T-cell (primary cell): ENCODE data around the gene MMS19. TPM values are rescaled to one million over a fixed set of nuclear protein-coding genes. Genes with fewer than 3 reads are reported as not detected.

ENCODE experiments used
- ATAC-seq, 4 experiments: fragments of 200-7000 bp in 3 of 4; fragments of 150-1000 bp in 1 of 4; cut with Tn5 transposase; replicated peaks in 1 of 4; 1 replicate in 3 of 4; 2 replicates in 1 of 4; pipeline ENCODE4 v1.10.0; 2021; ENCODE audit warnings: moderate library complexity in 3 of 4, mild to moderate bottlenecking in 2 of 4, moderate number of reproducible peaks in 1 of 4
- CTCF ChIA-PET, 2 donors: fragments of 300-600 bp; sonication (Branson Sonifier 250); formaldehyde crosslinking; loops; one replicate each; lab custom pipeline; 2022; ENCODE audit warnings: antibody characterized with exemption in 2 of 2; lab: Charles Lee
- POLR2A ChIA-PET, 2 donors: fragments of 300-600 bp; sonication (Branson Sonifier 250); formaldehyde crosslinking; loops; one replicate each; lab custom pipeline; 2022; ENCODE audit warnings: antibody characterized with exemption in 2 of 2; lab: Charles Lee
- DNase-seq, 35 experiments: peaks; one replicate each; pipeline versions ENCODE4 v3.0.0 to v3.0.0-alpha.2; 2013 to 2023
- H3K27ac ChIP-seq: one replicate; pipeline ENCODE4 v1.5.1; 2013; ENCODE audit warnings: low read length
- H3K27me3 ChIP-seq, 2 experiments: replicated peaks in 1 of 2; 1 replicate in 1 of 2; 2 replicates in 1 of 2; pipeline versions ENCODE4 v1.6.1 to v1.7.0; 2013; ENCODE audit warnings: low read length in 1 of 2, mixed read lengths in 1 of 2; ENCODE audit not compliant: control insufficient read depth in 2 of 2, insufficient read depth in 2 of 2; ENCODE audit errors: extremely low read depth in 1 of 2
- H3K36me3 ChIP-seq, 2 donors: 1 replicate in 1 of 2; 2 replicates in 1 of 2; pipeline versions ENCODE4 v1.6.1 to v1.7.0; 2013; ENCODE audit warnings: low read length in 1 of 2; ENCODE audit not compliant: control insufficient read depth in 2 of 2, insufficient read depth in 1 of 2; ENCODE audit errors: extremely low read depth in 1 of 2
- H3K4me1 ChIP-seq, 2 experiments: 1 replicate in 1 of 2; 2 replicates in 1 of 2; pipeline versions ENCODE4 v1.6.1 to v1.7.0; 2013; ENCODE audit warnings: low read length in 2 of 2, mixed read lengths in 1 of 2; ENCODE audit not compliant: insufficient read depth in 2 of 2, control insufficient read depth in 1 of 2; ENCODE audit errors: extremely low read depth in 1 of 2
- H3K4me3 ChIP-seq, 2 donors: 1 replicate in 1 of 2; 2 replicates in 1 of 2; pipeline versions ENCODE4 v1.5.1 to v1.7.0; 2013; ENCODE audit warnings: mild to moderate bottlenecking in 2 of 2, low read length in 1 of 2, moderate library complexity in 1 of 2; ENCODE audit not compliant: control insufficient read depth in 1 of 2; ENCODE audit errors: extremely low read depth in 1 of 2
- H3K9me3 ChIP-seq: 2 replicates; pipeline ENCODE4 v1.7.0; 2013
- H3K27ac Mint-ChIP-seq, 2 donors: one replicate each; pipeline ENCODE4 v1.8.0; 2020 to 2021; ENCODE audit warnings: mild to moderate bottlenecking in 2 of 2, mixed read lengths in 2 of 2
- H3K27me3 Mint-ChIP-seq, 2 donors: one replicate each; pipeline ENCODE4 v1.8.0; 2021 to 2022; ENCODE audit warnings: mixed read lengths in 2 of 2
- H3K36me3 Mint-ChIP-seq: one replicate; pipeline ENCODE4 v1.8.0; 2021; ENCODE audit warnings: mixed read lengths
- H3K4me1 Mint-ChIP-seq, 3 donors: one replicate each; pipeline ENCODE4 v1.8.0; 2020 to 2022; ENCODE audit warnings: mixed read lengths in 3 of 3, mild to moderate bottlenecking in 1 of 3
- H3K4me3 Mint-ChIP-seq, 3 donors: one replicate each; pipeline ENCODE4 v1.8.0; 2020 to 2022; ENCODE audit warnings: mild to moderate bottlenecking in 3 of 3, mixed read lengths in 3 of 3, moderate library complexity in 3 of 3
- H3K9me3 Mint-ChIP-seq, 3 donors: one replicate each; pipeline ENCODE4 v1.8.0; 2020 to 2022; ENCODE audit warnings: mixed read lengths in 3 of 3
- WGBS: methylation state at CpG from one replicate; pipeline ENCODE4 v1.1.5; 2013; ENCODE audit warnings: missing lambda C conversion rate; ENCODE audit not compliant: insufficient coverage; 5-methylcytosine and 5-hydroxymethylcytosine counted together
- total RNA-seq, 35 experiments: library from RNA in 6 of 35; stranded (reverse) in 6 of 35; fragments of 120-200 nt in 1 of 35; gene quantifications; one replicate each; pipeline versions ENCODE4 v1.2.1 to v1.2.4 and lab custom pipeline; 2013 to 2026

MMS19 gene
- total RNA-seq, 5 donors from 2014 or later (not counting 1 experiment from before 2014, with no cell fraction given), result 73.8 to 106 (median 93.7) TPM

- H3K4me3 ChIP-seq, result peak overlapping the region; percentile 73 to 93
- Mint-ChIP-seq H3K9me3 (no peaks in the 10 kb centered on the region), H3K27ac (peak overlapping the region in 1 of 2 donors; percentile 28), H3K27me3 (peaks cover 22 to 31% of the 10 kb centered on the region in 2 donors), H3K36me3 (peaks cover 2% of the 10 kb centered on the region), H3K4me1 (peaks cover 44 to 50% (median 49%) of the 10 kb centered on the region in 3 donors), H3K4me3 (peak overlapping the region; percentile 61 to 96 (median 69))
- H3K9me3 ChIP-seq, result no peaks in the 10 kb centered on the region
- 14% methylated on average over 40 of the region's 41 CpGs for WGBS
- CTCF ChIA-PET, result interaction anchor here in 1 of 2 donors (0.5 kb wide), 1 partner anchor 215 kb away, joined by 3 read pairs; no protein-coding TSS in a partner anchor
- H3K36me3 ChIP-seq, result no peaks in the 10 kb centered on the region
- no peak overlapping the region for H3K27ac ChIP-seq
- POLR2A ChIA-PET, result interaction anchor here in 1 of 2 donors (0.6 kb wide), 1 partner anchor 166 kb away, joined by 4 read pairs; no protein-coding TSS in a partner anchor
- H3K4me1 ChIP-seq, result peaks cover 15 to 34% of the 10 kb centered on the region in 2 experiments
- DNase-seq (peak in 9 of 35 experiments; percentile 2 to 27 (median 11)), ATAC-seq (no peak)
- H3K27me3 ChIP-seq, result peaks cover 0 to 33% of the 10 kb centered on the region in 2 experiments
Measured at GRCh38 chr10:97499561-97500296, 1.5 kb upstream of the MMS19 start.

- peak in 3 of 4 experiments; percentile 1 to 2 (median 2) for ATAC-seq
- POLR2A ChIA-PET, result interaction anchor here in 1 of 2 donors (0.6 kb wide), 1 partner anchor 166 kb away, joined by 4 read pairs; no protein-coding TSS in a partner anchor
Measured at GRCh38 chr10:97498841-97499560, 779 bp upstream of the MMS19 start, which contains the start of gene UBTD1. Gene UBTD1 (plus strand): TSS chr10:97498924. CDS start chr10:97499204, 280 bp downstream.

GRCh38 chr10:97497572-97498075, 598 bp downstream of the MMS19 start:
- peaks cover 16 to 24% of the 10 kb centered on the region in 2 donors for H3K27me3 Mint-ChIP-seq
- peak in 3 of 4 experiments; percentile 9 to 15 (median 14) for ATAC-seq
- no peaks in the 10 kb centered on the region for H3K9me3 Mint-ChIP-seq
- WGBS, result 1% methylated on average over 16 of the region's 22 CpGs
- peaks cover 8% of the 10 kb centered on the region for H3K36me3 Mint-ChIP-seq
- H3K9me3 ChIP-seq, result no peaks in the 10 kb centered on the region
- H3K4me3 ChIP-seq, result peak overlapping the region; percentile 84 to 93
- DNase-seq, result peak; percentile 15 to 75 (median 45)
- peak overlapping the region; percentile 96 to 98 for H3K27ac Mint-ChIP-seq
- POLR2A ChIA-PET, result interaction anchor here in 1 of 2 donors (0.6 kb wide), 1 partner anchor 18 kb away, joined by 3 read pairs; no protein-coding TSS in a partner anchor
- peak overlapping the region; percentile 96 to 99 (median 97) for H3K4me3 Mint-ChIP-seq
- peaks cover 21 to 35% of the 10 kb centered on the region in 2 experiments for H3K4me1 ChIP-seq
- CTCF ChIA-PET, result interaction anchor here in 1 of 2 donors (0.6 kb wide), 1 partner anchor 637 kb away, joined by 3 read pairs; the partner anchor contains the start of gene R3HCC1L
- H3K27ac ChIP-seq, result peak overlapping the region; percentile 80
- peaks cover 0 to 5% of the 10 kb centered on the region in 2 donors for H3K36me3 ChIP-seq
- peaks cover 0 to 22% of the 10 kb centered on the region in 2 experiments for H3K27me3 ChIP-seq
- peaks cover 58 to 63% (median 58%) of the 10 kb centered on the region in 3 donors for H3K4me1 Mint-ChIP-seq

More at GRCh38 chr10:97498841-97499560, 779 bp upstream of the MMS19 start, which contains the start of gene UBTD1:
- Histone ChIP-seq H3K27me3 (peaks cover 0 to 33% of the 10 kb centered on the region in 2 experiments), H3K4me1 (peaks cover 21 to 35% of the 10 kb centered on the region in 2 experiments), H3K27ac (peak within 1 kb of the TSS; percentile 80), H3K4me3 (peak within 1 kb of the TSS; percentile 84 to 93), H3K36me3 (no peaks in the 10 kb centered on the region), H3K9me3 (no peaks in the 10 kb centered on the region)
- CTCF ChIA-PET, result no interaction called here
- peak in 19 of 35 experiments; percentile 2 to 51 (median 20) for DNase-seq
- Mint-ChIP-seq H3K27ac (peak within 1 kb of the TSS; percentile 96 to 98), H3K27me3 (peaks cover 22 to 31% of the 10 kb centered on the region in 2 donors), H3K4me3 (peak within 1 kb of the TSS; percentile 96 to 99 (median 97)), H3K9me3 (no peaks in the 10 kb centered on the region), H3K4me1 (peaks cover 52 to 57% (median 56%) of the 10 kb centered on the region in 3 donors), H3K36me3 (peaks cover 5% of the 10 kb centered on the region)
- under 1% methylated on average over 64 of the region's 66 CpGs for WGBS

GRCh38 chr10:97494863-97495506, 3.2 kb downstream of the MMS19 start:
- peak in 1 of 4 experiments; percentile 12 for ATAC-seq
- peak in 22 of 35 experiments; percentile 6 to 64 (median 20) for DNase-seq
- 28% methylated on average over 6 of the region's 7 CpGs for whole genome bisulfite sequencing
- Histone ChIP-seq H3K9me3 (no peaks in the 10 kb centered on the region), H3K4me1 (peaks cover 21 to 43% of the 10 kb centered on the region in 2 experiments), H3K36me3 (peaks cover 0 to 8% of the 10 kb centered on the region in 2 donors), H3K4me3 (no peak overlapping the region), H3K27ac (peak overlapping the region; percentile 57), H3K27me3 (peaks cover 0 to 10% of the 10 kb centered on the region in 2 experiments)
- Mint-ChIP-seq H3K36me3 (peaks cover 8% of the 10 kb centered on the region), H3K4me1 (peaks cover 56 to 63% (median 63%) of the 10 kb centered on the region in 3 donors), H3K9me3 (no peaks in the 10 kb centered on the region), H3K4me3 (peak overlapping the region; percentile 39 to 96 (median 62)), H3K27ac (peak overlapping the region; percentile 85 to 88), H3K27me3 (peaks cover 0 to 5% of the 10 kb centered on the region in 2 donors)
- ChIA-PET POLR2A (interaction anchor here in 1 of 2 donors (0.5 to 1.1 kb wide), 3 partner anchors 28 to 137 kb away, joined by 3 to 5 read pairs (median 4); no protein-coding TSS in a partner anchor), CTCF (interaction anchor here in 1 of 2 donors (0.6 kb wide), 1 partner anchor 86 kb away, joined by 3 read pairs; no protein-coding TSS in a partner anchor)

GRCh38 chr10:97494151-97494550, 4.1 kb downstream of the MMS19 start:
- Histone ChIP-seq H3K27ac (no peak overlapping the region), H3K27me3 (peaks cover 0 to 2% of the 10 kb centered on the region in 2 experiments), H3K9me3 (no peaks in the 10 kb centered on the region), H3K36me3 (peaks cover 0 to 8% of the 10 kb centered on the region in 2 donors), H3K4me1 (peaks cover 21 to 36% of the 10 kb centered on the region in 2 experiments), H3K4me3 (no peak overlapping the region)
- Mint-ChIP-seq H3K4me1 (peaks cover 61 to 66% (median 64%) of the 10 kb centered on the region in 3 donors), H3K27me3 (no peaks in the 10 kb centered on the region), H3K4me3 (no peak overlapping the region), H3K27ac (peak overlapping the region in 1 of 2 donors; percentile 88), H3K36me3 (peaks cover 8% of the 10 kb centered on the region), H3K9me3 (no peaks in the 10 kb centered on the region)
- CTCF ChIA-PET, result no interaction called here
- POLR2A ChIA-PET, result interaction anchor here (0.6 to 1.1 kb wide), 2 partner anchors 27 to 136 kb away, joined by 3 read pairs; no protein-coding TSS in a partner anchor
- ATAC-seq (no peak), DNase-seq (no peak)
- no CpG with 5 or more reads among the region's 2 CpGs for WGBS
